Endometrial microvascular endothelial cells (primary cell): ENCODE measurements around the gene SREBF1. TPM values are rescaled to one million over a fixed set of nuclear protein-coding genes. Genes with fewer than 3 reads are reported as not detected.

ENCODE experiments used
- in situ Hi-C: cut with HindIII; loops from 2 replicates; pipeline ENCODE4 v1.10.0; 2017; ENCODE audit warnings: low sequenced_read_pairs, low pct_unique_long_range_greater_than_20kb; ENCODE audit errors: inconsistent ontology term
- total RNA-seq: library from RNA; depleted of rRNA; stranded (reverse); fragments of >200 nt; gene quantifications from one replicate; pipeline ENCODE4 v1.2.3, GENCODE V29; 2015; ENCODE audit errors: inconsistent ontology term

SREBF1 gene
- total RNA-seq, 1 donor from 2014 or later = 49.8 TPM

- in situ Hi-C loops = no loop called here
These were observed 6.6 kb downstream of the SREBF1 start for GRCh38 chr17:17830269-17830567.

- in situ Hi-C loops = no loop called here
These were observed 8.8 kb downstream of the SREBF1 start for GRCh38 chr17:17827826-17828621.

GRCh38 chr17:17826942-17827785 is 9.6 kb downstream of the SREBF1 start:
- in situ Hi-C loops = no loop called here

GRCh38 chr17:17826342-17826713 is 10.5 kb downstream of the SREBF1 start:
- in situ Hi-C loops = no loop called here

- in situ Hi-C loops = no loop called here
These were observed 11.8 kb downstream of the SREBF1 start for GRCh38 chr17:17824783-17825614.

- in situ Hi-C loops = no loop called here
These were observed 12.5 kb downstream of the SREBF1 start for GRCh38 chr17:17824119-17824782.

- in situ Hi-C loops = no loop called here
These were observed 13.2 kb downstream of the SREBF1 start for GRCh38 chr17:17823433-17824118.

GRCh38 chr17:17822616-17823015 is 14.2 kb downstream of the SREBF1 start:
- in situ Hi-C loops = no loop called here

- in situ Hi-C loops = no loop called here
These were observed 14.6 kb downstream of the SREBF1 start for GRCh38 chr17:17822189-17822588.

GRCh38 chr17:17820463-17821158 is 16.2 kb downstream of the SREBF1 start:
- in situ Hi-C loops = no loop called here

- in situ Hi-C loops = no loop called here
These were observed 16.7 kb downstream of the SREBF1 start for GRCh38 chr17:17820046-17820445.

- in situ Hi-C loops = loop anchor here (10.0 kb wide), 1 partner anchor 145 kb away; no protein-coding TSS in a partner anchor
These were observed 17.2 kb downstream of the SREBF1 start for GRCh38 chr17:17819561-17819995.

- in situ Hi-C loops = loop anchor here (10.0 kb wide), 1 partner anchor 144 kb away; no protein-coding TSS in a partner anchor
These were observed 17.7 kb downstream of the SREBF1 start for GRCh38 chr17:17819111-17819510.

- in situ Hi-C loops = loop anchor here (10.0 kb wide), 1 partner anchor 143 kb away; no protein-coding TSS in a partner anchor
These were observed 18.7 kb downstream of the SREBF1 start for GRCh38 chr17:17818088-17818526.

- in situ Hi-C loops = loop anchor here (10.0 kb wide), 1 partner anchor 143 kb away; no protein-coding TSS in a partner anchor
These were observed 19.2 kb downstream of the SREBF1 start for GRCh38 chr17:17817552-17817947.

- in situ Hi-C loops = loop anchor here (10.0 kb wide), 1 partner anchor 142 kb away; no protein-coding TSS in a partner anchor
These were observed 19.8 kb downstream of the SREBF1 start for GRCh38 chr17:17816831-17817551.
